GM19238 (cell line): ENCODE data around the gene DVL1.

Source experiments
- DNase-seq: peaks from one replicate; pipeline ENCODE4 v3.0.0; 2011; ENCODE audit warnings: low spot score; ENCODE audit not compliant: insufficient read length

DVL1 gene

GRCh38 chr1:1356796-1357401, 7.7 kb upstream of the DVL1 start:
- no peak for DNase-seq

- no peak for DNase-seq
Measured at GRCh38 chr1:1356166-1356795, 7.1 kb upstream of the DVL1 start.

GRCh38 chr1:1355416-1355815, 6.2 kb upstream of the DVL1 start:
- no peak for DNase-seq

- no peak for DNase-seq
Measured at GRCh38 chr1:1354271-1355247, 5.3 kb upstream of the DVL1 start.

GRCh38 chr1:1353389-1354151, 4.4 kb upstream of the DVL1 start:
- no peak for DNase-seq

GRCh38 chr1:1352786-1353388, 3.7 kb upstream of the DVL1 start:
- DNase-seq = no peak

- DNase-seq = no peak
Measured at GRCh38 chr1:1351511-1352427, 2.6 kb upstream of the DVL1 start.

- no peak for DNase-seq
Measured at GRCh38 chr1:1348420-1349255, 580 bp downstream of the DVL1 start.

- no peak for DNase-seq
Measured at GRCh38 chr1:1347663-1348419, 1.4 kb downstream of the DVL1 start.

GRCh38 chr1:1347026-1347595, 2.1 kb downstream of the DVL1 start:
- DNase-seq = no peak

GRCh38 chr1:1346501-1346890, 2.7 kb downstream of the DVL1 start:
- DNase-seq = no peak

- no peak for DNase-seq
Measured at GRCh38 chr1:1345860-1346500, 3.2 kb downstream of the DVL1 start.

GRCh38 chr1:1345384-1345783, 3.8 kb downstream of the DVL1 start:
- no peak for DNase-seq

GRCh38 chr1:1344655-1345361, 4.4 kb downstream of the DVL1 start:
- no peak for DNase-seq

GRCh38 chr1:1343811-1344421, 5.3 kb downstream of the DVL1 start:
- no peak for DNase-seq

GRCh38 chr1:1342584-1343115, 6.6 kb downstream of the DVL1 start:
- no peak for DNase-seq
